GM19351 (cell line): ENCODE measurements around the gene ARHGAP33.

Experiments
- ATAC-seq: cut with Tn5 transposase; IDR thresholded peaks from one replicate; pipeline ENCODE4 v1.9.1; 2021; ENCODE audit warnings: mild to moderate bottlenecking, moderate library complexity; ENCODE audit not compliant: unreplicated experiment

Gene ARHGAP33

GRCh38 chr19:35739275-35740107 is 35.9 kb upstream of the ARHGAP33 start:
- ATAC-seq = no peak

DNA sequence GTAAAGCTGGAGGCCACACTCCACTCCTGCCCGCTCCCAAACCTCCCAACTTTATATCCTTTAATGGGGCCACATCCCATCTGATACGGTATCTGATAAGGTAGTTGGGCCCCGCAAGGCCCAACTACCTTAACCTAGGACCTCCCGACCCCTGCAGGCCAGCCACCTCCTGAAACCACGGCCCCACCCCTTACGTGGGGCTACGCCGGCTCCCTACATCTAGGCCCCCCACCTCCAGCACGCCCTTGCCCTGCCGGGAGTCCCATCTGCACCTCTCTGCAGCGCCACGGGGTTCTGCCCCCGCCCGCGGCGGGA is 35.3 kb upstream of the ARHGAP33 start:
- ATAC-seq = peak; percentile 15

DNA sequence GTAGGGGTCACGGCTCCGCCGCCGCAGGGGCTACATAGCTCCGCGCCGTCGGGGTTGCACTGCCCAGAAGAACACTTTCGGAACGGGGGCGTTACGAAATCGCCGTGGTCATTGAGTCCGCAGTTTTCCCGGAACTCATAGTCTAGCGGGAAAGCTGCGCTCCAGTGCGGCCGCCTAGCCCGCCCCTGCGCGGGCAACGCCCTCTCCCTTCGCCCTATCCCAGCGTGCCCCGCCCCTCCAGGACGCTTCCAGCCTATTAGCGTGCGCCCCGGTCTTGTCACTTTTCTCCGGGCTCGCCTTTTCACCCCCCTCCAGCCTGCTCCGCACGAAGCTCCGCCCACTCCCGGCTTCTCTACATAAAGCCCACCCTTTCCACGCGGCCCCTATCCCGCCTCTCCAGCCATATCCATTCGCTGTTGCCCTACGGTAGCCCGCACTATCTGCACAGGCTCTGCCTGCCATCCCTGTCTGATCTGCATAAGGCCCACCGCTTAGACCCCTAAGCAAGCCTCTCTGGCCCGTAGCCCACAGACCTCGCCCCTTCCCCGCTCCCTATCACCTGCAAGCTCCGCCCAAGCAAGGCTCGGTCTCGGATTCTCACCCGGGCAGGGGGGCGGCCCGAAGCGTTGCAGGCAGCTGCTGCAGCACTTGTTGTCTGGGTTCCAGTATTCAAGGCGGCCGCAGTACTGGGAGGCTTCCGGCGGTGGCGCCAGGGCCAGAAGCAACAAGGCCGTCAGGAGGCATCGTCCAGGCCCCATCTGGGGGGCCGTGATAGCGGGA is 34.8 kb upstream of the ARHGAP33 start:
- ATAC-seq = peak; percentile 53

DNA sequence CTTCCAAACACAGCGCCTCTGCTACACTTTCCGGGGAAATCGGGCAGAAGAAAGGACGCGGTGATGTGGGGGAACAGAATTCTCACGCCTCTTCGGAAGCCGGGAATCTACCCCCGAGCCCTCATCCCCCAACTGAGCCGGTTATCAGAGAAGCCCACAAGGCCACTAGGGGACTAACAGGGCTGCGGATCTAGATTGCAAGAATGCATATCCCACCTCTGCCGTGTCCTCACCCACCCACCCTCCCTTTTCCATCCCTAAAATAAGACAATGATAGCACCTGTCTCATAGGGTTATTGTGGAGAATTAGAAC is 34.2 kb upstream of the ARHGAP33 start:
- no peak for ATAC-seq

DNA sequence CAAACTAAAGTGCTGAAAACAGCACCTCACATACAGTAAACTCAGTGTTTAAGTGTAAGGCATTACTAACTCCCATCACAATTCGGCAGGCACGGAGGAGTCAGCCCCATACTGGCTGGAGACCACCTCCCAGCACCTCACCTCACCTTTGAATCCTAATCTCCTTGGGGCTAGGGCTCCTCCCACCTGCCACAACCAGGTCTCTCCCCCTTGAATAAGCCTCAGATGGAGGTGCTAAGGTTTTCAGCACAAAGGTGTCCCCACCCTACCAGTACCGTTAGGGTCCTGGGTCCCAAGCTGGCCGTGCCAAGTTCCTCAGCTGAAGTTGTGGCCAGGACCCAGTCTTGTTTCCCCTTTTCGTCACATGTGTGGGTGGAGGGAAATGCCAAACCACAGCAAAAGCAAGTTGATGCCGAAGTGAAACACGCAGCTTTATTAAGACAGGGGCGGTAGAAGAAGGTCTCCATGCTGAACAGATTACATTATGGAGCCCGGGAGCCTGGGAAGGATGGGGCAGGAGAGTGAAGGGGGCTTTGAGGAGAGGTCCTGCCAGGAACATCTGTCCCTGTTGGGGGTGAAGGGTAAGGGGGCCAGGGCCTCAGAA is 33.1 kb upstream of the ARHGAP33 start, which contains the start of gene IGFLR1:
TSS of gene IGFLR1 (minus strand) at position 332 of the 604 bp plus-strand sequence. CDS start 1,272 bp downstream, outside the sequence.
- ATAC-seq = no peak

GRCh38 chr19:35743640-35744429 is 31.5 kb upstream of the ARHGAP33 start:
- no peak for ATAC-seq

- peak; percentile 33 for ATAC-seq
Observed at GRCh38 chr19:35744430-35745327, 30.7 kb upstream of the ARHGAP33 start.

DNA sequence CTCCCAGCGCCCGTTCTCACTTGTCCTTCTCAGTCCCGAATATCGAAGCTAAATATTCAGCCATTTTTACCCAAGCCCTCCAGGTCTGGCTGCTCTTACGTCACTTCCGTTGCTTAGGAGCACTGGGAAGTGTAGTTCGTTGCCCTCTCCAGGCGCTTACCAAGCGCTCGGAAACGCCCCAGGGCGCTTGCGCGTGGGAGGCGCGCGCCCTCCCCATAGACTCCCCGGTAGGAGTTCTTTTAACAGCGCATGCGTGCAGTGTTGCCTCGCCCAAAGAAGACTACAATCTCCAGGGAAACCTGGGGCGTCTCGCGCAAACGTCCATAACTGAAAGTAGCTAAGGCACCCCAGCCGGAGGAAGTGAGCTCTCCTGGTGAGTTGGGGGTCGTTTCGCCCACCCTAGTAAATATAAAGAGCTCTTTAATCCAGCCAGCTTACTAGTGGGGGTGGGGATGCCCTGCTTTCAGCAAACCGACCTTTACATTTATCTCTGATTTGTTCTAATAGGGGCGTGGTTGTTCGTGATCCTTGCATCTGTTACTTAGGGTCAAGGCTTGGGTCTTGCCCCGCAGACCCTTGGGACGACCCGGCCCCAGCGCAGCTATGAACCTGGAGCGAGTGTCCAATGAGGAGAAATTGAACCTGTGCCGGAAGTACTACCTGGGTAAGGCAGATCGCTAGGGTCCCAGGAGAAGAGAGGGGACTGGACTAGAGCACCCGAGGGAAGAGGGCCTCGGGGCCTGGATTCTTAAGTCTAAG is 29.9 kb upstream of the ARHGAP33 start, which contains the start of the genes PSENEN and U2AF1L4:
TSS of gene PSENEN (plus strand) at position 324 of the 759 bp plus-strand sequence. CDS start at position 604, 280 bp downstream.
TSS of gene U2AF1L4 (minus strand) at position 91 of the 759 bp plus-strand sequence. CDS start at position 64, 27 bp downstream.
- peak; percentile 36 for ATAC-seq

- ATAC-seq = no peak
Observed at GRCh38 chr19:35746087-35746462, 29.3 kb upstream of the ARHGAP33 start.

DNA sequence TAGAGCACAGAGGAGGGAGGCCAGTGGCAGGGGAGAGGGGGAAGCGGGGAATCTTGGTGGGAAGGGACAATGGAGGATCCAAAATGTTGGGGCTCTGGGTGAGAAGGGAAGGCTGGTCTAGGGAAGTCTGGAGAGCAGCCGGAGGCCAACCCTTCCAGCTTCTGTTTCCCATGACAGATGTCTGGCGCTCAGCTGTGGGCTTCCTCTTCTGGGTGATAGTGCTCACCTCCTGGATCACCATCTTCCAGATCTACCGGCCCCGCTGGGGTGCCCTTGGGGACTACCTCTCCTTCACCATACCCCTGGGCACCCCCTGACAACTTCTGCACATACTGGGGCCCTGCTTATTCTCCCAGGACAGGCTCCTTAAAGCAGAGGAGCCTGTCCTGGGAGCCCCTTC is 28.8 kb upstream of the ARHGAP33 start:
- ATAC-seq = no peak

DNA sequence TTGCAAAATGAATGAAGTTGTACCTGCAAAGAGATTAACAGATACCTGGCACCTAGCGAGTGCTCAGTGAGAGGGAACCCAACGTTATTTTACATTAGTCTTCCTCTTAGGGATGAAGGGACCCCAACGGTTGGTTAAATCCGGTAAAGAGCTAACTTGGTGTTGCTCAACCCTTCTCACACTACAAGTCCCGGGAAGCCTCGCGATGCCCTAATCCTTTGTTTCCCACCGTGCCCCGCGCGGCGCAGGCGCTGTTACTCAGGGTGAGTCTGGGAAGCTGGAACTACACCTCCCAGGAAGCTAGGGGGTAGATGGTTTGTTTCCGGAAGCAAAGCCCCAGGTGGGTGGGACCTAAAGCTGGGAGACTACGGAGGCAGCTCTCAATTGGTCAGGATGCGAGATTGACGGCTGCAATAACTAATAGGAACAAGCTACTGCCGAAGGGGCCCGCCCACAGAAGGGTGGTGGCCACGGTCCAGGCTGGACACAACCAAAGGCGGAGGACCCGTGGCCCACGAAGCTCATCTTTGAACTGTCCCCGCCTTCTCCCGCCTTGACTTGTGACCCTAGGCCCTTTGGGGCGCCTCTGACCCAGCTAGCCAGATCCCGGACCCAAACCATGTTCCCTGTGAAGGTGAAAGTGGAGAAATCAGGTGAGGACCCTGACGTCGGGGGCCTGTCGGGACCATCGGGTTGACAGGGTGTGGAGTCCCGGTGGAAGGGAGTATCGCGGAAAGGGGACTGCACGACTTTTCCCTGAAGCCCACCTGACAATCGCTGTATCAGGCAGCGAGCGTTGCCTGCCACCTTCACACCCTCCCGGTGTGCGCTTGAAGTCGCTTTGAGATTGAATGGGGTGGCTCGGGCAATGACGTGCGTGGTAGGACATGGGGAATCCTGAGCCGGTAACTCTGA is 27.0 kb upstream of the ARHGAP33 start, which contains the start of gene LIN37:
TSS of gene LIN37 (plus strand) at position 471 of the 915 bp plus-strand sequence. CDS start at position 620, 149 bp downstream.
- peak; percentile 66 for ATAC-seq

DNA sequence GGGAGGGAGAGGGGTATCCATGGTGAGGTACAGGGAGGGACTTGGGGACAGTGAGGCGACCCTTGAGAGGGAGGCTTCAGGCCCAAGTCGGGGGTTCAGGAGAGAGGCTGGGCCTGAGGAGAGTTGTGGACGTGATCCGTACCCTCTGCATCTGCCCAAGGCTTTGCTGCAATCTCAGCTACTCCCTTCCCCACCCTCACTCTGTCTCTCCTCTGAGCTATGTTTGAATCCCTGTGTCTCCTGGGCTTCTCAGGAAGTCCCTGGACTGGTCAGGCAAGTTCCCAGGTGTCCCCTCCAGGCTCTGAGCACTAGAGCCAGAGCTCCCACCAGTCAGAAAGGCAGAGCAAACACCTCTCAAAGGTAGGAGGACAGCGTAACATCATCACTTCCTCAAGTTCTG is 25.2 kb upstream of the ARHGAP33 start:
- ATAC-seq = no peak

GRCh38 chr19:35751839-35752745 is 23.3 kb upstream of the ARHGAP33 start:
- no peak for ATAC-seq

- no peak for ATAC-seq
Observed at GRCh38 chr19:35752746-35753350, 22.5 kb upstream of the ARHGAP33 start.

DNA sequence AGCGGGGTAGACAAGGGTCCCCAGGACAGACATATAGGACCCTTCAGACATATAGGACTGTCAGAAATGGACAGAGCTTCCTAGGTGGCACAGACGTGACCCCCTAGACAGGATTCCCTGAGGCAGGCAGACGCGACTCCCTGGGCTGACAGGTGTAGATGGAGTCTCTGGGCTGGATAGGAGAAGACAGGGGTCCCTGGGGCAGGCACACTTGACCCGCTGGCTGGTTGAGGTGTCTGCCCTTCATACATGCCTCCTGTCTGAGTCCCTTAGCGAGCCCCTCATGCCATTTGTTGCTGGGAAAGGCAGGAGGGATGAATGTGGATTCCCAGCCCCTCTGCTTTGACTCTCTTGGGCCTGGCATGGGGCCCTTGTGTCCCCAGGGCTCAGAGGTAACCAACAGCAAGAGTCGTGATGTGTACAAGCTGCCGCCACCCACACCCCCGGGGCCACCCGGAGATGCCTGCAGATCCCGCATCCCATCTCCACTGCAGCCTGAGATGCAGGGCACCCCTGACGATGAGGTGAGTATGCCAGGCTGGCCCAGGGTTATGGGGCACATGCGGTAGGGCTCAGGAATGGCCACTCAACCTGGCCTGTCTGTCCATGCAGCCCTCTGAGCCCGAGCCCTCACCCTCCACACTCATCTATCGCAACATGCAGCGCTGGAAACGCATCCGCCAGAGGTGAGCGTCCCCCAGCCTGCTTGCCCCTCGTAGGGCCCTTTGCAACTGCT is 21.6 kb upstream of the ARHGAP33 start:
- no peak for ATAC-seq
